Smooth muscle cell (in vitro differentiated cells): ENCODE data around the gene HOGA1. TPM values are rescaled to one million over a fixed set of nuclear protein-coding genes. Genes with fewer than 3 reads are reported as not detected.

ENCODE experiments used
- DNase-seq: peaks from one replicate; lab custom pipeline; 2025; ENCODE audit not compliant: unreplicated experiment; lab: John Stamatoyannopoulos, UW
- H2AFZ ChIP-seq: fragments of 200-600 bp; sonication (generic); 2 replicates; pipeline ENCODE4 v1.6.0; 2016; ENCODE audit warnings: antibody characterized with exemption, low read depth, mild to moderate bottlenecking
- H3F3A ChIP-seq: fragments of 200-600 bp; sonication (generic); 2 replicates; pipeline ENCODE4 v1.6.0; 2017; ENCODE audit warnings: antibody characterized with exemption, low read depth
- H3K27ac ChIP-seq: fragments of 200-600 bp; sonication (generic); 2 replicates; pipeline ENCODE4 v1.5.1; 2016; ENCODE audit warnings: low read depth, mild to moderate bottlenecking
- H3K27me3 ChIP-seq: fragments of 200-600 bp; sonication (generic); 2 replicates; pipeline ENCODE4 v1.6.1; 2016; ENCODE audit warnings: low read depth, mild to moderate bottlenecking
- H3K36me3 ChIP-seq: fragments of 200-600 bp; sonication (generic); 2 replicates; pipeline ENCODE4 v1.5.1; 2016; ENCODE audit warnings: low read depth
- H3K4me1 ChIP-seq: fragments of 200-600 bp; sonication (generic); 2 replicates; pipeline ENCODE4 v1.5.1; 2016; ENCODE audit warnings: low read depth
- H3K4me2 ChIP-seq: fragments of 200-600 bp; sonication (generic); 2 replicates; pipeline ENCODE4 v1.6.0; 2016; ENCODE audit warnings: mild to moderate bottlenecking
- H3K4me3 ChIP-seq: fragments of 200-600 bp; sonication (generic); 2 replicates; pipeline ENCODE4 v1.5.1; 2016; ENCODE audit warnings: mild to moderate bottlenecking
- H3K79me2 ChIP-seq: fragments of 200-600 bp; sonication (generic); 2 replicates; pipeline ENCODE4 v1.6.0; 2016; ENCODE audit warnings: low read depth, mild to moderate bottlenecking
- H3K9ac ChIP-seq: fragments of 200-600 bp; sonication (generic); 2 replicates; pipeline ENCODE4 v1.6.0; 2016; ENCODE audit warnings: low read depth
- H3K9me3 ChIP-seq: fragments of 200-600 bp; sonication (generic); replicated peaks from 2 replicates; pipeline ENCODE4 v1.5.1; 2016; ENCODE audit warnings: low read depth
- H4K20me1 ChIP-seq: fragments of 200-600 bp; sonication (generic); 2 replicates; pipeline ENCODE4 v1.6.0; 2016; ENCODE audit warnings: low read depth
- CTCF ChIP-seq: fragments of 200-600 bp; sonication (generic); IDR thresholded peaks from 2 replicates; pipeline ENCODE4 v1.5.1; 2017; ENCODE audit warnings: borderline replicate concordance, mild to moderate bottlenecking, antibody characterized with exemption; ENCODE audit not compliant: insufficient read depth, poor library complexity, severe bottlenecking
- WGBS: methylation state at CpG from one replicate; pipeline ENCODE4 v1.1.7; 2016; ENCODE audit warnings: low lambda C conversion rate; 5-methylcytosine and 5-hydroxymethylcytosine counted together
- polyA plus RNA-seq: library from polyadenylated mRNA; unstranded; fragments of >200 nt; fragmentation: Nextera tagmentation; extraction: Ambion mirVana; gene quantifications from 2 replicates; pipeline ENCODE4 v1.2.1, GENCODE V29; 2016
- total RNA-seq: library from RNA; depleted of rRNA; stranded (reverse); fragments of >200 nt; gene quantifications from 2 replicates; pipeline ENCODE4 v1.2.3, GENCODE V29; 2014

Gene HOGA1
- total and polyA plus RNA-seq, 2 experiments from 2014 or later = 0.10 TPM; not detected in 1

DNA sequence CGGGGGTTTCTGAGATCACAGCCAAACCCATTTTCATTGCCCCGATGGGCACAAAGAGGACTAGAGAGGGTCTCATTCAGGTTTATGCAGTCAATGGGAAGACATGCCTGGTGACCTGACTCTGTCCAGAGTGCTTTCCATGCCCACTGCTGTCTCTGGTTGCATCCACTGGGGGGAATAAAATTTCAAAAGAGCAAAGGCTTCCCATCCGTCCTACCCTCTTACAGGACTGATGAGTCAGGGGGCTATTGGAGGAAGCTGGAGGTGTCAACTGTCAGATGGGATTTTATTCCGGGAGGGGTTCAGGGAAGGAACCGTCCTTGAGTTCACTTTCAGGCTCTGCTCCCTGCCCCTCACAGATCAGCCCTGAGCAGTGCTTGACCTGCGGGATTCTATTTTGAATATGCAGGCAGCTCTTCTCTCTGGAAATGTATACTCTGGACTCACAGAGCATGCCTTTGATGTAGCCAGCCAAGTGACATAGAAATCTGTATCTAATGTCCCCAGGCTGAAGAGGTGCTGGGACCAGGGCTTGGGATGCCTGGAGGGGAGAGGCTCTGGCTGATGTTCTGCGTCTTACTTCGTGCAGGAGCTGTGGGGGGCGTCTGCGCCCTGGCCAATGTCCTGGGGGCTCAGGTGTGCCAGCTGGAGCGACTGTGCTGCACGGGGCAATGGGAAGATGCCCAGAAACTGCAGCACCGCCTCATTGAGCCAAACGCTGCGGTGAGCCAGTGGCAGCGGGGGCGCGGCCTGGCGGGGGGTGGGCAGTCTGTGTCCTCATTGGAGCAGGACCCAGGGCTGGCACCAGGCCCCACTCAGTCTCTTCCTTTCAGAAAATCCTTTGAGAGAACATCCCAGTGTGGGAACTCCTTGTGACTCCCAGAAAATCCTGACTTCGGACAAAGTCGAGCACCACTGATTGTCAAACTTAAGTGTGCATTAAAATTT is 17.4 kb downstream of the HOGA1 start:
- Histone ChIP-seq H3K4me2 (no peak overlapping the region), H3K4me3 (no peak overlapping the region), H2AFZ (no peak overlapping the region), H3K9ac (no peak overlapping the region), H3K27ac (no peak overlapping the region), H3K9me3 (no peaks in the 10 kb centered on the region), H3K79me2 (no peaks in the 10 kb centered on the region), H3K4me1 (no peaks in the 10 kb centered on the region), H3K27me3 (no peaks in the 10 kb centered on the region), H3F3A (no peaks in the 10 kb centered on the region), H4K20me1 (no peaks in the 10 kb centered on the region), H3K36me3 (no peaks in the 10 kb centered on the region)
- WGBS = 87% methylated on average over 21 of the region's 21 CpGs
- DNase-seq = no peak
- no peak for TF ChIP-seq CTCF

DNA sequence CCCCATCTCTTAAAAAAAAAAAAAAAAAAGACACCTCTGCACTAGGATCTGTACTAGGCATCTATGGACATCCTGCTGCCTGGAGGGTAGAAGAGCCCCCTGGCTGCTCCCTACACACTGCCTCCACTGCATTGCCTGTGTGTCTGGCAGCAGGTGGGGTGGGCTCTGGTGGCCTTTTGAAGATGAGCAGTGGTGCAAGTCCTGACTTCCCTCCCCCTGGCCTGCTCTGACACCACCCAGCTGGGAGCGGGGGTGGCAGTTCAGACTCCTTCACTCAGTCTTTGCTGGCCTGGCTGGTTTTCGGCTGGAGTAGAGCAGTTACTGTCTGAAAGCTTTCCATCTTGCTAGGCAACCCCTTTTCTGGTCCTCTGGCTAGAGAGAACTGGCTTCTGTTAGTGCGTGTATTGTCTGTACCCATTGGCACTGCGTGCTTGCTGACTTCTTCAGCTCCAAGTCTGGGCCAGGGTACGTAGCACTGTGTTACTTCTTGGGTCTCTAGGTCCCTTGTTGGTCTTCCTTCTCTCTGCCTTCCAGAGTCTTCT is 23.0 kb downstream of the HOGA1 start:
- no peak for DNase-seq
- no peak for TF ChIP-seq CTCF
- no peak overlapping the region for H3K27ac ChIP-seq
- no peaks in the 10 kb centered on the region for H3K9me3 ChIP-seq
- no peak overlapping the region for H3K4me3 ChIP-seq
- 90% methylated on average over 5 of the region's 5 CpGs for WGBS
- no peaks in the 10 kb centered on the region for H3F3A ChIP-seq
- no peak overlapping the region for H2AFZ ChIP-seq
- no peaks in the 10 kb centered on the region for H3K36me3 ChIP-seq
- H3K9ac ChIP-seq = no peak overlapping the region
- H3K79me2 ChIP-seq = no peaks in the 10 kb centered on the region
- H3K4me2 ChIP-seq = no peak overlapping the region
- no peaks in the 10 kb centered on the region for H3K4me1 ChIP-seq
- no peaks in the 10 kb centered on the region for H4K20me1 ChIP-seq
- H3K27me3 ChIP-seq = no peaks in the 10 kb centered on the region

- TF ChIP-seq CTCF = no peak
- WGBS = 91% methylated on average over 13 of the region's 13 CpGs
- Histone ChIP-seq H3F3A (no peaks in the 10 kb centered on the region), H3K4me2 (no peak overlapping the region), H3K4me3 (no peak overlapping the region), H3K9me3 (no peaks in the 10 kb centered on the region), H3K4me1 (no peaks in the 10 kb centered on the region), H2AFZ (no peak overlapping the region), H3K79me2 (no peaks in the 10 kb centered on the region), H3K36me3 (no peaks in the 10 kb centered on the region), H3K27ac (no peak overlapping the region), H4K20me1 (no peaks in the 10 kb centered on the region), H3K9ac (no peak overlapping the region), H3K27me3 (no peaks in the 10 kb centered on the region)
- no peak for DNase-seq
Measured at GRCh38 chr10:97608991-97609561, 24.9 kb downstream of the HOGA1 start.
